PC-3 (cell line): ENCODE measurements around the gene LMBR1.

ENCODE experiments used
- CTCF ChIP-seq: fragments of 300-600 bp; sonication (generic); conservative IDR thresholded peaks from 2 replicates; pipeline ENCODE4 v1.5.1; 2017; ENCODE audit warnings: antibody characterized with exemption, low read depth, mild to moderate bottlenecking, low read length
- EZH2 ChIP-seq: fragments of 300-600 bp; sonication (generic); IDR thresholded peaks from one replicate; pipeline ENCODE4 v1.6.1; 2017; ENCODE audit warnings: antibody characterized with exemption, mild to moderate bottlenecking, low read length; ENCODE audit not compliant: unreplicated experiment
- EZH2phosphoT487 ChIP-seq: fragments of 300-600 bp; sonication (generic); IDR thresholded peaks from 2 replicates; pipeline ENCODE4 v1.6.1; 2018; ENCODE audit warnings: mild to moderate bottlenecking, antibody characterized with exemption, low read length, borderline replicate concordance

GRCh38 chr7:156669035-156669828, 223.8 kb downstream of the LMBR1 start:
- TF ChIP-seq CTCF (no peak), EZH2 (no peak), EZH2phosphoT487 (no peak)
